GM21526 (cell line): ENCODE measurements around the gene GRIN2A.

Experiments used
- ATAC-seq: cut with Tn5 transposase; IDR thresholded peaks from one replicate; pipeline ENCODE4 v1.9.1; 2021; ENCODE audit warnings: moderate library complexity; ENCODE audit not compliant: unreplicated experiment, low FRiP score

Gene GRIN2A

GRCh38 chr16:10188236-10188635 lies 6.0 kb upstream of the GRIN2A start:
- ATAC-seq: no peak

- ATAC-seq: no peak
These were observed 749 bp downstream of the GRIN2A start for GRCh38 chr16:10181196-10182162.

GRCh38 chr16:10180771-10181163 lies 1.5 kb downstream of the GRIN2A start:
- ATAC-seq: no peak

- ATAC-seq: no peak
These were observed 2.0 kb downstream of the GRIN2A start for GRCh38 chr16:10180042-10180770.

- no peak for ATAC-seq
These were observed 3.7 kb downstream of the GRIN2A start for GRCh38 chr16:10178526-10178925.

- ATAC-seq: no peak
These were observed 4.1 kb downstream of the GRIN2A start for GRCh38 chr16:10178080-10178479.

GRCh38 chr16:10172848-10173655 lies 9.2 kb downstream of the GRIN2A start:
- ATAC-seq: no peak

GRCh38 chr16:10171221-10171620 lies 11.0 kb downstream of the GRIN2A start:
- no peak for ATAC-seq

GRCh38 chr16:10169904-10170410 lies 12.3 kb downstream of the GRIN2A start:
- ATAC-seq: no peak

GRCh38 chr16:10169031-10169430 lies 13.2 kb downstream of the GRIN2A start:
- no peak for ATAC-seq

GRCh38 chr16:10168258-10168657 lies 14.0 kb downstream of the GRIN2A start:
- ATAC-seq: no peak

- no peak for ATAC-seq
These were observed 16.6 kb downstream of the GRIN2A start for GRCh38 chr16:10165643-10166042.

- no peak for ATAC-seq
These were observed 19.2 kb downstream of the GRIN2A start for GRCh38 chr16:10162981-10163380.

GRCh38 chr16:10156099-10156498 lies 26.1 kb downstream of the GRIN2A start:
- no peak for ATAC-seq

GRCh38 chr16:10154389-10154788 lies 27.8 kb downstream of the GRIN2A start:
- ATAC-seq: no peak

GRCh38 chr16:10153985-10154384 lies 28.2 kb downstream of the GRIN2A start:
- ATAC-seq: no peak

- no peak for ATAC-seq
These were observed 30.5 kb downstream of the GRIN2A start for GRCh38 chr16:10151718-10152117.

- ATAC-seq: no peak
These were observed 31.3 kb downstream of the GRIN2A start for GRCh38 chr16:10150906-10151305.

GRCh38 chr16:10145542-10146035 lies 36.6 kb downstream of the GRIN2A start:
- ATAC-seq: no peak

- ATAC-seq: no peak
These were observed 40.6 kb downstream of the GRIN2A start for GRCh38 chr16:10141671-10142070.
